ENCODE results near the gene AKAP13.
"Not testable (repeated sequence)": the region's sequence is repeated elsewhere in the genome, so short reads cannot be mapped to it uniquely, and the experiment has no call there.

Gene AKAP13

GRCh38 chr15:85380217-85380811, at the start of gene AKAP13:
Gene AKAP13 (plus strand): TSS chr15:85380603. CDS start chr15:85485721, 105,118 bp downstream.
- FAIRE-seq (peak; percentile 54), DNase-seq (ENCODE audit: low spot score) (peak; percentile 99)

- DNase-seq (ENCODE audit: low spot score): peak; percentile 98
- FAIRE-seq: peak; percentile 87
These were observed 49.4 kb upstream of the AKAP13 start for GRCh38 chr15:85330901-85331588.

GRCh38 chr15:85331655-85332285, 48.6 kb upstream of the AKAP13 start:
- DNase-seq (ENCODE audit: low spot score): peak; percentile 28
- FAIRE-seq: no peak

GRCh38 chr15:85333132-85333831, 47.1 kb upstream of the AKAP13 start:
- no peak for FAIRE-seq
- peak; percentile 42 for DNase-seq (ENCODE audit: low spot score)

- DNase-seq (ENCODE audit: low spot score) (no peak), FAIRE-seq (no peak)
These were observed 46.2 kb upstream of the AKAP13 start for GRCh38 chr15:85334241-85334640.

- no peak for DNase-seq (ENCODE audit: low spot score)
- no peak for FAIRE-seq
These were observed 45.0 kb upstream of the AKAP13 start for GRCh38 chr15:85335193-85335942.

GRCh38 chr15:85336880-85337279, 43.5 kb upstream of the AKAP13 start:
- DNase-seq (ENCODE audit: low spot score): no peak
- FAIRE-seq: no peak

GRCh38 chr15:85337425-85338074, 42.9 kb upstream of the AKAP13 start:
- DNase-seq (ENCODE audit: low spot score) (no peak), FAIRE-seq (no peak)

- FAIRE-seq (no peak), DNase-seq (ENCODE audit: low spot score) (no peak)
These were observed 40.1 kb upstream of the AKAP13 start for GRCh38 chr15:85340321-85340665.

GRCh38 chr15:85340852-85341251, 39.6 kb upstream of the AKAP13 start:
- DNase-seq (ENCODE audit: low spot score) (no peak), FAIRE-seq (no peak)

GRCh38 chr15:85342163-85342562, 38.2 kb upstream of the AKAP13 start:
- FAIRE-seq; DNase-seq (ENCODE audit: low spot score): not testable (repeated sequence)

- DNase-seq (ENCODE audit: low spot score) (peak; percentile 83), FAIRE-seq (peak; percentile 92)
These were observed 37.0 kb upstream of the AKAP13 start for GRCh38 chr15:85343443-85343842.

- FAIRE-seq: not testable (repeated sequence)
- DNase-seq (ENCODE audit: low spot score): peak; percentile 35
These were observed 36.2 kb upstream of the AKAP13 start for GRCh38 chr15:85344241-85344640.

GRCh38 chr15:85344653-85345114, 35.7 kb upstream of the AKAP13 start:
- FAIRE-seq (peak; percentile 97), DNase-seq (ENCODE audit: low spot score) (peak; percentile 81)

GRCh38 chr15:85345196-85345918, 35.0 kb upstream of the AKAP13 start:
- not testable (repeated sequence) for DNase-seq (ENCODE audit: low spot score); FAIRE-seq

GRCh38 chr15:85346462-85347084, 33.8 kb upstream of the AKAP13 start:
- DNase-seq (ENCODE audit: low spot score): peak; percentile 72
- FAIRE-seq: not testable (repeated sequence)

GRCh38 chr15:85347264-85348047, 32.9 kb upstream of the AKAP13 start:
- not testable (repeated sequence) for DNase-seq (ENCODE audit: low spot score); FAIRE-seq

GRCh38 chr15:85348048-85348766, 32.2 kb upstream of the AKAP13 start:
- FAIRE-seq; DNase-seq (ENCODE audit: low spot score): not testable (repeated sequence)

Data from RCC 7860 (cell line).